Thyroid gland (tissue), 4 donors: Measurements from ENCODE around the gene HSPA12A. TPM values are rescaled to one million over a fixed set of nuclear protein-coding genes. Genes with fewer than 3 reads are reported as not detected.

Experiments
- DNase-seq, 2 donors: peaks; one replicate each; pipeline ENCODE4 v3.0.0-alpha.2; 2019
- H3K27ac ChIP-seq, 3 donors: fragments of 200-600 bp; sonication (generic); 1 replicate in 2 of 3; 2 replicates in 1 of 3; pipeline ENCODE4 v1.5.1; 2016 to 2019; ENCODE audit warnings: mild to moderate bottlenecking in 1 of 3, moderate library complexity in 1 of 3
- H3K27me3 ChIP-seq: fragments of 200-600 bp; sonication (generic); one replicate; pipeline ENCODE4 v1.5.1; 2019
- H3K36me3 ChIP-seq, 2 donors: fragments of 200-600 bp; sonication (generic); one replicate each; pipeline ENCODE4 v1.5.1; 2016 to 2019
- H3K4me1 ChIP-seq, 2 donors: fragments of 200-600 bp; sonication (generic); one replicate each; pipeline ENCODE4 v1.5.1; 2017 to 2019
- H3K4me3 ChIP-seq, 3 donors: fragments of 200-600 bp; sonication (generic); replicated peaks in 1 of 3; 1 replicate in 2 of 3; 2 replicates in 1 of 3; pipeline ENCODE4 v1.5.1; 2016; ENCODE audit warnings: mild to moderate bottlenecking in 1 of 3
- H3K9me3 ChIP-seq: fragments of 200-600 bp; sonication (generic); one replicate; pipeline ENCODE4 v1.5.1; 2017
- CTCF ChIP-seq, 6 experiments: fragments of 200-600 bp in 3 of 6; fragments of 450-650 bp in 3 of 6; sonication (generic) in 3 of 6; IDR thresholded peaks; one replicate each; pipeline ENCODE4 v1.5.1; 2016 to 2019; ENCODE audit warnings: antibody characterized with exemption in 6 of 6, mild to moderate bottlenecking in 2 of 6, inconsistent platforms in 1 of 6, moderate library complexity in 1 of 6
- POLR2A ChIP-seq, 2 donors: fragments of 450-650 bp; IDR thresholded peaks; one replicate each; pipeline ENCODE4 v1.6.1; 2017; ENCODE audit warnings: antibody characterized with exemption in 2 of 2, mild to moderate bottlenecking in 2 of 2, moderate library complexity in 1 of 2
- WGBS, 2 donors: methylation state at CpG; one replicate each; pipeline ENCODE4 v1.1.5; 2017; 5-methylcytosine and 5-hydroxymethylcytosine counted together
- intact Hi-C: fragments of 100-400 bp; cut with DNase I; formaldehyde crosslinking; loops from one replicate; pipeline ENCODE4 v1.15.1; 2023
- total RNA-seq, 4 donors: library from RNA; depleted of rRNA; stranded (reverse); fragments of >200 nt; gene quantifications; one replicate each; pipeline ENCODE4 v1.2.3, GENCODE V29; 2016

The HSPA12A gene
- total RNA-seq, 4 donors from 2014 or later, result 22.6 to 37.3 (median 34.6) TPM

GRCh38 chr10:116690356-116691322 lies 51.7 kb downstream of the HSPA12A start:
- Histone ChIP-seq H3K4me1 (peaks cover 42 to 75% of the 10 kb centered on the region in 2 donors), H3K27ac (peak overlapping the region; percentile 43 to 92 (median 81)), H3K36me3 (no peaks in the 10 kb centered on the region), H3K9me3 (no peaks in the 10 kb centered on the region), H3K27me3 (no peaks in the 10 kb centered on the region), H3K4me3 (no peak overlapping the region)
- intact Hi-C loops, result loop anchor here (10.0 kb wide), 1 partner anchor 54 kb away; the partner anchor contains the start of gene HSPA12A
- WGBS, 2 donors, result 44 to 48% methylated on average over 17 of the region's 17 CpGs
- DNase-seq, result peak; percentile 63 to 68
- peak in 5 of 6 experiments; percentile 20 to 58 (median 40) for TF ChIP-seq CTCF (IDR thresholded peaks at IDR 0.05)
- no peak for TF ChIP-seq POLR2A (IDR thresholded peaks at IDR 0.05)

GRCh38 chr10:116689744-116690143 lies 52.6 kb downstream of the HSPA12A start:
- DNase-seq, result no peak
- TF ChIP-seq POLR2A (IDR thresholded peaks at IDR 0.05) (no peak), CTCF (IDR thresholded peaks at IDR 0.05) (no peak)
- H3K4me1 ChIP-seq, result peaks cover 39 to 69% of the 10 kb centered on the region in 2 donors
- H3K27me3 ChIP-seq, result no peaks in the 10 kb centered on the region
- no peak overlapping the region for H3K4me3 ChIP-seq
- no peaks in the 10 kb centered on the region for H3K36me3 ChIP-seq
- WGBS, 2 donors, result 87 to 95% methylated on average over 4 of the region's 4 CpGs
- no peak overlapping the region for H3K27ac ChIP-seq
- no peaks in the 10 kb centered on the region for H3K9me3 ChIP-seq
- intact Hi-C loops, result loop anchor here (10.0 kb wide), 1 partner anchor 55 kb away; the partner anchor contains the start of gene HSPA12A

DNA sequence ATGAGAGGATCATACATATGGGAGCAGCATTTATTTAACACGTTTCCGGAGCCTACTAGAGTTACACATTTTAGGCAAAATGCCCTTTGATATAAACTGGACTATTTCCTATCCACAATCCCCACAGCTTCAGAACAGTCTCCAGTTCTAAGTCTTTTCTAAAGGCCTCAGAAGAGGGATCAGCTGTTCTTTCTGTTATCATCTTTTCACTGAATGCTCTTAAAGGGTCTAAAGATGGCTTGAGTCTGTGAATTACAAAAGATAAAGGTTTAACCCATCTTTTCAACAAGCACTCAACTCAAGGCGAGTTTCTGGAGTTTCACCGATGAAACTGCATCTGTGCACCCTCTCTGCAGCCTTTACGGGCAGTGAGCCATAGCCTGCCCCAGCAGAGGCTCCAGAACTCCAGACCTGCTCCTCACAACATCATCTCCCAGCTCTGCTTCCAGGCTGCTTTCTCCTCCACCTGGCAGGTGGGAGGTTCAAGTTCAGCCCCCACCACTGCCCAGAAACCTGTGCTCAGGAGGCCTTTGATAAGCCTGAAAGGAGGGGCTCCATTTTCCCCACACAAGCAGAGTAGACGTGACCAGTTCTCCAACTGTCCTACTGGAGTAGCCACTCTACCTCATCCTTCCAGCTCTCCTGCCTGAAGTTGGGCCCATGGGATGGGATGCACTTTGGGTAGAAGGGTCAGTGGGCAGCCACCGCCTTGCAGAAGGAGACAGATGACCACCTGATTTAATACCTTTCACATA lies 53.4 kb downstream of the HSPA12A start:
- Histone ChIP-seq H3K27ac (no peak overlapping the region), H3K9me3 (no peaks in the 10 kb centered on the region), H3K27me3 (no peaks in the 10 kb centered on the region), H3K4me3 (no peak overlapping the region), H3K36me3 (no peaks in the 10 kb centered on the region), H3K4me1 (peaks cover 33 to 61% of the 10 kb centered on the region in 2 donors)
- DNase-seq, result no peak
- WGBS, 2 donors, result 78 to 80% methylated on average over 6 to 7 of the region's 7 CpGs
- intact Hi-C loops, result no loop called here
- TF ChIP-seq CTCF (IDR thresholded peaks at IDR 0.05) (no peak), POLR2A (IDR thresholded peaks at IDR 0.05) (no peak)

- peaks cover 29 to 54% of the 10 kb centered on the region in 2 donors for H3K4me1 ChIP-seq
- no peaks in the 10 kb centered on the region for H3K27me3 ChIP-seq
- intact Hi-C loops, result no loop called here
- DNase-seq, result no peak
- no peaks in the 10 kb centered on the region for H3K9me3 ChIP-seq
- no peaks in the 10 kb centered on the region for H3K36me3 ChIP-seq
- no peak overlapping the region for H3K4me3 ChIP-seq
- 51 to 63% methylated on average over 7 of the region's 7 CpGs for WGBS, 2 donors
- no peak overlapping the region for H3K27ac ChIP-seq
- TF ChIP-seq CTCF (IDR thresholded peaks at IDR 0.05), result no peak
- TF ChIP-seq POLR2A (IDR thresholded peaks at IDR 0.05), result no peak
Observed at GRCh38 chr10:116688241-116688711, 54.1 kb downstream of the HSPA12A start.
